Activated T-cell treated with anti-CD3 and anti-CD28 coated beads, Interleukin-2, amount 50 U/mL, for 1 hour (primary cell): ENCODE results near the gene BCAM.
"Not testable (repeated sequence)": the region's sequence is repeated elsewhere in the genome, so short reads cannot be mapped to it uniquely, and the experiment has no call there.

Source experiments
- DNase-seq: peaks from one replicate; pipeline ENCODE4 v3.0.0-alpha.2; 2020

The BCAM gene

DNA sequence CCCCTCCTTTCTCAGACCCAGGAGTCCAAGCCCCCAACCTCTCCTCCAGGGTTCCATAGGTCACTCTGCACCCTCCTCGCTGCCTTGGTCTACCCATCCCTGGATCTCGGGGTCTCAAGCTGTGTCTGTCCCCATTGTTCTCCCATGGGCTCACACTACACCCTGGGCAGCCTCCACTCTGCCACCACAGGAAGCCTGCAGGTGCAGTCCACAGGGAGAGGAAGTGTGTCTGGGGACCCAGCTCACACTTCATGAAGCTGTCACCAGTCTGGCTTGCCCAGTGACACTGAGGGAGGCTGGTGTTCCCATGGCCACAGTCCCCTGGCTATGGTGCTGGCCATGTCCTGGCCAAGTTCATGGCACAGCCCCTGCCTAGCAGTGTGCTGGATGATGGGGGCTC is 42.5 kb downstream of the BCAM start:
- DNase-seq: no peak

DNA sequence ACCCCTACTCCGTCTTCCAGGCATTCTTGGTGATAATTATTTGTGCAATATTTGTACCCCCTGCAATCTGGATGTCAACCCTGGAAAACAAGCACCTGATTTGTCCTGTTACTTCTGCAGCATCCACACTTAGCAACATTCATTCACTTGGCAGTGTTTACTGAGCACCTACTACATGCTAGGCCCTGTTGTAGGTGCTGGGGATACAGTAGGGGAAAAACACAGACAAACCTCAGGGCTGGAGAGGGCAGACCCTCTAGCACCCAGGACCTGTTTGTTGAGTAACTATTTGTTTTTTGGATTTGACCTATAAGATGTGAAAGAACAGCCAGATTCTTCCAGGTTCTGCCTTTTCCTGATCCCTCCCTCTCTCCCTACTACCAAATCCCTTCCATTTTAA is 46.7 kb downstream of the BCAM start:
- no peak for DNase-seq

DNA sequence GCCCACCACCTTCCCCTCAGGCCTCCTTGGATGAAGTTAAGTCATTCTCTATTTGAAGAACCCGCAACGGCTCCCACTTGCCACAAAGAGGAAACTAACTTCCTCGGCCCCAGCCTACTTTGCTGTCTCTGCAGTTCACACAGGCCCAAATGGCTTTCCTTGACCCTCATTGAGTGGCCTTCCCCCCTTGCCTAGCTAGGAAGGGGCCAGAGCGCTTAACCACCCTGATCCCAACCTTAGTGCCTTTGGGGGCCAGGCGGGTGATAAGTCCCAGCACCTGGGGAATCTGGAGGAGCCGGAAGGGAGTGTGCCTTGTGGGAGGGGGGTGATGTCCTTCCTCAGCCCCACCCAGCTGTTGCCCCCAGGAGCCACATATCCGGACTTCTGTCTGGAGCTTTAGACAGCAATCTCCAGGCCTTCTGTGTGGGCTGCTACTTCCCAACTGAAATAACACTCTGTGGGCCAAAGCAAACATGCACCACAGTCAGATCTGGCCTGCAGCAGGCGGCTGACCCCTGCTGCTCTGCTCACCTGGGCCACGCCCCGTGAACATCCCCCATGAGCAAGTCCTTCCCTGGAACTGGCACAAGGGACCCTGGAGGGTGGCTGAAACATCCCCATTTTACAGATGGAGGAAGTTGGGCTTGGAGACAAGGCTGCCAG is 47.6 kb downstream of the BCAM start:
- no peak for DNase-seq

DNA sequence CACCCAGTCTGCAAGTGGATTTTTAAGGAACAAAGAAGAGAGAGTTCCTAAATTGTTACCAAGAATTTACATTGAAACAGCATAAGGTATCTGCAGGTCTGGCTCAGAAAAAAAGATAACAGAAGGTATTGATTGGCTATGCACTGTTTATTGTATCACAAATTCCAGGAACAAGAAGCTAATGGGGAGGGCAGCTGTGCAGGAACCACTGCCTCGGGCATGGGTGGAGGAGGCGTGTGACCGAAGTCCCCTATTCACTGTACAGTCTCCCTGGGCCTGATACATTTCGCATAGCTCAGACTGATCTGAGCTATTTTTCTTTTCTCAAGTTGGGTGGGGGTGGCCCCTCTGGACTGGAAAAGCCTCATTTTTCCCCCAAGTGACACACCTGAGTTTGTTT is 48.9 kb downstream of the BCAM start:
- no peak for DNase-seq

DNA sequence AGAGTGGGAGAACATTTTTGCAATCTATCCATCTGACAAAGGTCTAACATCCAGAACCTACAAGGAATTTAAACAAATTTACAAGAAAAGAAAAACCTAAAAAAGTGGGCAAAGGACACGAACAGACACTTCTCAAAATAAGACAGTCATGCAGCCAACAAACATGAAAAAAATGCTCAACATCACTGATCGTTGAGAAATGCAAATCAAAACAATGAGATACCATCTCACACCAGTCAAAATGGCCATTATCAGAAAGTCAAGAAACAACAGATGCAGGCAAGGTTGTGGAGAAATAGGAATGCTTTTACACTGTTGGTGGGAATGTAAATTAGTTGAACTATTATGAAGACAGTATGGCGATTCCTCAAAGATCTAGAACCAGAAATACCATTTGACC is 52.7 kb downstream of the BCAM start:
- DNase-seq: not testable (repeated sequence)

DNA sequence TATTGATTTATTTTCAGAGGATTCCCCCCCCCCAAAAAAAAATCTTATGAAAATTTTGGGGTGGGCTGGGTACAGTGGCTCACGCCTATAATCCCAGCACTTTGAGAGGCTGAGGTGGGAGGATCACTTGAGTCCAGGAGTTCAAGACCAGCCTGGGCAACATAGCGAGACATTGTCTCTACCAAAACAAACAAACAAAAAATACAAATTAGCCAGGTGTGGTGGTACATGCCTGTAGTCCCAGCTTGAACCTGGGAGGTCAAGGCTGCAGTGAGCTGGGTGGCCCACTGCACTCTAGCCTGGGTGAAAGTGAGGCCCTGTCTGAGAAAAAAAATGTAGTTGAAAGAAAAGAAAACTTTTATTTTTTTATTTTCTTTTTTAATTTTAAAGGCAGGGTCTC is 55.1 kb downstream of the BCAM start:
- no peak for DNase-seq

DNA sequence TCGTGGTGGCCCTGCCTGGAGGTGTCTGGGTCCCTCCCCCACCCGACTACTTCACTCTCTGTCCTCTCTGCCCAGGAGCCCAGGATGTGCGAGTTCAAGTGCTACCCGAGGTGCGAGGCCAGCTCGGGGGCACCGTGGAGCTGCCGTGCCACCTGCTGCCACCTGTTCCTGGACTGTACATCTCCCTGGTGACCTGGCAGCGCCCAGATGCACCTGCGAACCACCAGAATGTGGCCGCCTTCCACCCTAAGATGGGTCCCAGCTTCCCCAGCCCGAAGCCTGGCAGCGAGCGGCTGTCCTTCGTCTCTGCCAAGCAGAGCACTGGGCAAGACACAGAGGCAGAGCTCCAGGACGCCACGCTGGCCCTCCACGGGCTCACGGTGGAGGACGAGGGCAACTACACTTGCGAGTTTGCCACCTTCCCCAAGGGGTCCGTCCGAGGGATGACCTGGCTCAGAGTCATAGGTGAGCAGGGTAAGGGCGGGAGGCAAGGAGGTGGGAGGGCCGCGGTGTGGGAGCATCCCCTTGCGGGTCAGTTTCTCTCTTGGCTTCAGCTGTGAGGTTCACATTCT is 56.4 kb downstream of the BCAM start:
- no peak for DNase-seq

DNA sequence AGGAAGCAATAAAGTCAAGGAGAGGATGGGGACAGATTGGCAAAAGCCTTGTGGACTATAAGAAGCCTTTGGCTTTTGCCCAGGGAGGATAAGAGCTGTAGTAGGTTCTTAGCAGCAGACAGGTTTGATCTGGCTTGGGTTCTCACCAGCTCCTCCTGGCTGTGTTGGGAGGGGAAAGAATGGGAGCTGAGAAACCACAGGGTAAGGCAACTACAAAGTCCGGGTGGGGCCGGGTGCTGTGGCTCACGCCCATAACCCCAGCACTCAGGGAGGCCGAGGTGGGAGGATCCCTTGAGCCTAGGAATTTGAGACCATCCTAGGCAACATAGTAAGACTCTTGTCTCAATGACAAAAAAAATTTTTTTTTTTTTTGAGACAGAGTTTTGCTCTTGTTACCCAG is 57.8 kb downstream of the BCAM start:
- no peak for DNase-seq

DNA sequence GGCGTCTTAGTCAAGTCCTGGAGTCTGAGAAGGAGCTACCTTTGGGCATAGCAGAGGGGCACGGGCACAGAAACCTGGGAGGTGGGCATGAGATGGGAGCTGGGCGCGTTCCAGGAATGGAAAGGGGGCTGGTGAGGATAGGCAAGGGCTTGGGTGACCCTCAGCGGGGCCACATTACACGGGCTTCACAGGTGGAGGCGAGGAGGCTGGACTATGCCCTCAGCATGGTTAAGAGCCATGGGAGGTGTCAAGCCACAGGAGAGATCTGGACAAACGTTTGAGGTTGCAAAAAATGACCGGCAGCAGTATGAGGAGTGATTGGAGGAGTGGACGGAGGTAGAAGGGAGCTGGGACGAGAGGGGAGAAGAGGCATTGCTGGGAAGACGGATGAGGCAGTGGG is 58.7 kb downstream of the BCAM start:
- DNase-seq: no peak

DNA sequence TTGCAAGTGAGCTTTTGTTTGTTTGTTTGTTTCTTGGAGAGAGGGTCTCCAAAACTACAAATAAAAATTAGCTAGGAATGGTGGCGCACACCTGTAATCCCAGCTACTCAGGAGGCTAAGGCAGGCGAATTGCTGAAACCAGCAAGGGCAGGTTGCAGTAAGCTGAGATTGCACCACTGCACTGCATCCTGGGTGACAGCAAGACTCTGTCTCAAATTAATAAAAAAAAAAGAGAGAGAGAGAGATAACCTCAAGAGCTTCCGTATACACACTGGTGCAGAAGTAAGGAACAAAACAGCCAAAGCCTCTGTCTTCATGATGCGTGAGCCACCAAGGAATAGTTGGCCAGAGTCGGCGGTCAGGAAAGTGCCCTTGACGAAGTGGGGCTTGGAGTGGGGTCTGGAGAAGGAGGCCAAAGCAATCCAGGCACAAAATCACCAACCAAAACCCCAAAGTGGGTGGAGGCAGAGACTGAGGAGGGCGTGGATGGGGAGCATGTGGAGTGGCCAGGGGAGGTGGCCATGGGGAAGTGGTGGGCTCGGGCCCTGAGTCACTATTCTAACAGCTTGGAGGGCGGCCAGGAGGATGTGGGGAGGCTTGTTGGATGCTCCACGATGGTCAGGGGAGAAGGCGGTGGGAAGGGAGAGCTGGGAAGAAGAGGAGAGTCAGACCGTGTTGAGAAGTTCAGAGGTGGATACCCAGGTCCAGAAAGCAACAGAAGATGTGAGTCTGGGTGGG is 61.0 kb downstream of the BCAM start:
- DNase-seq: no peak
